GM12878 (cell line): Measurements from ENCODE around the gene DGKQ.

Experiments
- EED ChIP-seq: sonication (generic); IDR thresholded peaks from 2 replicates; pipeline ENCODE4 v1.6.1; 2016; ENCODE audit warnings: antibody characterized with exemption, low read depth
- EP300 ChIP-seq, 2 experiments: fragments of 150-350 bp in 1 of 2; IDR thresholded peaks; 2 replicates each; pipeline ENCODE4 v1.6.1; 2011 to 2012; ENCODE audit warnings: low read depth in 2 of 2, low read length in 2 of 2, borderline replicate concordance in 1 of 2, improper control_type of control experiment in 1 of 2, inconsistent platforms in 1 of 2; ENCODE audit not compliant: control insufficient read depth in 1 of 2
- GABPA ChIP-seq: IDR thresholded peaks from 2 replicates; pipeline ENCODE4 v1.6.1; 2014; ENCODE audit warnings: antibody characterized with exemption, low read depth, mild to moderate bottlenecking, inconsistent platforms
- HCFC1 ChIP-seq: fragments of 150-350 bp; IDR thresholded peaks from 2 replicates; pipeline ENCODE4 v1.6.1; 2014; ENCODE audit warnings: low read length
- HDAC2 ChIP-seq: fragments of 200-600 bp; sonication (generic); IDR thresholded peaks from 2 replicates; pipeline ENCODE4 v1.6.1; 2017
- HDAC6 ChIP-seq: fragments of 200-600 bp; sonication (generic); IDR thresholded peaks from one replicate; pipeline ENCODE4 v1.8.0; 2017; ENCODE audit warnings: antibody characterized with exemption; ENCODE audit not compliant: unreplicated experiment
- POLR2A ChIP-seq: IDR thresholded peaks from 2 replicates; pipeline ENCODE4 v1.6.1; 2011; ENCODE audit warnings: low read depth, mild to moderate bottlenecking, low read length
- RFX5 ChIP-seq: IDR thresholded peaks from 2 replicates; pipeline ENCODE4 v1.6.1; 2011; ENCODE audit warnings: low read depth, low read length, improper control_type of control experiment
- ZNF24 ChIP-seq: fragments of 450-650 bp; IDR thresholded peaks from 2 replicates; pipeline ENCODE4 v1.6.1; 2017; ENCODE audit warnings: antibody characterized with exemption, mild to moderate bottlenecking
- ZZZ3 ChIP-seq: IDR thresholded peaks from 2 replicates; pipeline ENCODE4 v1.6.1; 2011; ENCODE audit warnings: low read depth; ENCODE audit not compliant: control insufficient read depth, insufficient read length
- TF ChIP-seq, protein P1 (sequence below), 3 experiments: IDR thresholded peaks in 2 of 3; conservative IDR thresholded peaks in 1 of 3; 2 replicates each; pipeline ENCODE4 v1.5.1; 2011; ENCODE audit warnings: low read depth in 3 of 3, low read length in 3 of 3, mild to moderate bottlenecking in 3 of 3, control low read depth in 2 of 3, moderate library complexity in 2 of 3, inconsistent platforms in 1 of 3, mixed read lengths in 1 of 3; ENCODE audit not compliant: control insufficient read depth in 2 of 3, insufficient read depth in 1 of 3; ENCODE audit errors: extremely low read depth in 1 of 3
- TF ChIP-seq, protein P2 (sequence below): fragments of 450-650 bp; IDR thresholded peaks from 2 replicates; pipeline ENCODE4 v1.6.1; 2017; ENCODE audit warnings: antibody characterized with exemption, mild to moderate bottlenecking, moderate library complexity
- TF ChIP-seq, protein P3 (sequence below): IDR thresholded peaks from 2 replicates; pipeline ENCODE4 v1.6.1; 2011; ENCODE audit warnings: borderline replicate concordance, low read depth, mild to moderate bottlenecking, moderate library complexity, low read length; ENCODE audit not compliant: insufficient read depth, poor library complexity, severe bottlenecking

DNA sequence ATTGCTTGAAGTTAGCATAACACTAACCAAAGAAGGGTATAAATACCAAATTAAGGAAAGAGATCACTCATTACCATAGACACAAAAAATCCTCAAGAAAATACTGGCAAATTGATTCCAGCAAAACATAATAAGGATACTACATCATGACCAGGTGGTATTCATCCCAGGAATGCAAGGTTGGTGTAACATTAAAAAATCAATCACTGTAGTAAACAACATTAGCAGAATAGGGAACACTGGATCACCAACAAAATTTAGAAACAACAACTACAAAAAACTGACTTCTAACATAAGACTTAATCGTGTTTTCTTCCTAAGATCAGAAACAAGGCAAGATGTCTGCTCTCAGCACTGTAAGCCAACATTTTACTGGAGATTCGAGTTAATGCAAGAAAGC is 55.4 kb downstream of the DGKQ start:
- no peak for TF ChIP-seq HCFC1
- TF ChIP-seq, protein P1, sequence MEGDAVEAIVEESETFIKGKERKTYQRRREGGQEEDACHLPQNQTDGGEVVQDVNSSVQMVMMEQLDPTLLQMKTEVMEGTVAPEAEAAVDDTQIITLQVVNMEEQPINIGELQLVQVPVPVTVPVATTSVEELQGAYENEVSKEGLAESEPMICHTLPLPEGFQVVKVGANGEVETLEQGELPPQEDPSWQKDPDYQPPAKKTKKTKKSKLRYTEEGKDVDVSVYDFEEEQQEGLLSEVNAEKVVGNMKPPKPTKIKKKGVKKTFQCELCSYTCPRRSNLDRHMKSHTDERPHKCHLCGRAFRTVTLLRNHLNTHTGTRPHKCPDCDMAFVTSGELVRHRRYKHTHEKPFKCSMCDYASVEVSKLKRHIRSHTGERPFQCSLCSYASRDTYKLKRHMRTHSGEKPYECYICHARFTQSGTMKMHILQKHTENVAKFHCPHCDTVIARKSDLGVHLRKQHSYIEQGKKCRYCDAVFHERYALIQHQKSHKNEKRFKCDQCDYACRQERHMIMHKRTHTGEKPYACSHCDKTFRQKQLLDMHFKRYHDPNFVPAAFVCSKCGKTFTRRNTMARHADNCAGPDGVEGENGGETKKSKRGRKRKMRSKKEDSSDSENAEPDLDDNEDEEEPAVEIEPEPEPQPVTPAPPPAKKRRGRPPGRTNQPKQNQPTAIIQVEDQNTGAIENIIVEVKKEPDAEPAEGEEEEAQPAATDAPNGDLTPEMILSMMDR (IDR thresholded peaks at IDR 0.05 in 2 of 3, conservative IDR thresholded peaks at IDR 0.05 in 1 of 3; ENCODE audit: control insufficient read depth in 2 of 3, extremely low read depth in 1 of 3, insufficient read depth in 1 of 3, low read depth in 3 of 3, low read length in 3 of 3) = no peak
- TF ChIP-seq POLR2A = no peak
- TF ChIP-seq, protein P2, sequence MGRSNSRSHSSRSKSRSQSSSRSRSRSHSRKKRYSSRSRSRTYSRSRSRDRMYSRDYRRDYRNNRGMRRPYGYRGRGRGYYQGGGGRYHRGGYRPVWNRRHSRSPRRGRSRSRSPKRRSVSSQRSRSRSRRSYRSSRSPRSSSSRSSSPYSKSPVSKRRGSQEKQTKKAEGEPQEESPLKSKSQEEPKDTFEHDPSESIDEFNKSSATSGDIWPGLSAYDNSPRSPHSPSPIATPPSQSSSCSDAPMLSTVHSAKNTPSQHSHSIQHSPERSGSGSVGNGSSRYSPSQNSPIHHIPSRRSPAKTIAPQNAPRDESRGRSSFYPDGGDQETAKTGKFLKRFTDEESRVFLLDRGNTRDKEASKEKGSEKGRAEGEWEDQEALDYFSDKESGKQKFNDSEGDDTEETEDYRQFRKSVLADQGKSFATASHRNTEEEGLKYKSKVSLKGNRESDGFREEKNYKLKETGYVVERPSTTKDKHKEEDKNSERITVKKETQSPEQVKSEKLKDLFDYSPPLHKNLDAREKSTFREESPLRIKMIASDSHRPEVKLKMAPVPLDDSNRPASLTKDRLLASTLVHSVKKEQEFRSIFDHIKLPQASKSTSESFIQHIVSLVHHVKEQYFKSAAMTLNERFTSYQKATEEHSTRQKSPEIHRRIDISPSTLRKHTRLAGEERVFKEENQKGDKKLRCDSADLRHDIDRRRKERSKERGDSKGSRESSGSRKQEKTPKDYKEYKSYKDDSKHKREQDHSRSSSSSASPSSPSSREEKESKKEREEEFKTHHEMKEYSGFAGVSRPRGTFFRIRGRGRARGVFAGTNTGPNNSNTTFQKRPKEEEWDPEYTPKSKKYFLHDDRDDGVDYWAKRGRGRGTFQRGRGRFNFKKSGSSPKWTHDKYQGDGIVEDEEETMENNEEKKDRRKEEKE = no peak
- TF ChIP-seq ZZZ3 = no peak
- no peak for TF ChIP-seq HDAC2
- TF ChIP-seq RFX5 = no peak
- TF ChIP-seq, protein P3, sequence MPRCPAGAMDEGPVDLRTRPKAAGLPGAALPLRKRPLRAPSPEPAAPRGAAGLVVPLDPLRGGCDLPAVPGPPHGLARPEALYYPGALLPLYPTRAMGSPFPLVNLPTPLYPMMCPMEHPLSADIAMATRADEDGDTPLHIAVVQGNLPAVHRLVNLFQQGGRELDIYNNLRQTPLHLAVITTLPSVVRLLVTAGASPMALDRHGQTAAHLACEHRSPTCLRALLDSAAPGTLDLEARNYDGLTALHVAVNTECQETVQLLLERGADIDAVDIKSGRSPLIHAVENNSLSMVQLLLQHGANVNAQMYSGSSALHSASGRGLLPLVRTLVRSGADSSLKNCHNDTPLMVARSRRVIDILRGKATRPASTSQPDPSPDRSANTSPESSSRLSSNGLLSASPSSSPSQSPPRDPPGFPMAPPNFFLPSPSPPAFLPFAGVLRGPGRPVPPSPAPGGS = no peak
- no peak for TF ChIP-seq ZNF24
- TF ChIP-seq EP300 (IDR thresholded peaks at IDR 0.05; ENCODE audit: borderline replicate concordance in 1 of 2, control insufficient read depth in 1 of 2, low read depth in 2 of 2, low read length in 2 of 2) = no peak
- no peak for TF ChIP-seq GABPA
- no peak for TF ChIP-seq HDAC6
- TF ChIP-seq EED = no peak
